K562 (cell line): ENCODE results near the gene UBALD2. TPM values are rescaled to one million over a fixed set of nuclear protein-coding genes. Genes with fewer than 3 reads are reported as not detected.

Experiments used
- AFF4 ChIP-seq: sonication (generic); formaldehyde crosslinking; IDR thresholded peaks from 2 replicates; pipeline ENCODE4 v1.8.0; 2023; ENCODE audit warnings: mild to moderate bottlenecking, missing genetic modification reagents
- EWSR1 ChIP-seq: fragments of 450-650 bp; IDR thresholded peaks from 2 replicates; pipeline ENCODE4 v1.6.1; 2018; ENCODE audit warnings: borderline replicate concordance, mild to moderate bottlenecking, low read depth, moderate library complexity; ENCODE audit not compliant: partially characterized antibody
- FIP1L1 ChIP-seq: fragments of 200-400 bp; formaldehyde crosslinking; IDR thresholded peaks from 2 replicates; pipeline ENCODE4 v1.6.1; 2018; ENCODE audit warnings: mild to moderate bottlenecking, low read depth, low read length; ENCODE audit not compliant: poor library complexity, severe bottlenecking
- HDAC2 ChIP-seq: fragments of 450-650 bp; IDR thresholded peaks from 2 replicates; pipeline ENCODE4 v1.6.1; 2016; ENCODE audit warnings: mild to moderate bottlenecking
- HLTF ChIP-seq: fragments of 450-650 bp; IDR thresholded peaks from 2 replicates; pipeline ENCODE4 v1.6.1; 2016
- HMBOX1 ChIP-seq: sonication (generic); IDR thresholded peaks from 2 replicates; pipeline ENCODE4 v1.6.1; 2016
- MEIS2 ChIP-seq: fragments of 450-650 bp; IDR thresholded peaks from 2 replicates; pipeline ENCODE4 v1.6.1; 2014; ENCODE audit warnings: mild to moderate bottlenecking; ENCODE audit not compliant: partially characterized antibody
- NCOA1 ChIP-seq: fragments of 450-650 bp; IDR thresholded peaks from 2 replicates; pipeline ENCODE4 v1.6.1; 2016; ENCODE audit warnings: low read depth
- POLR2B ChIP-seq: fragments of 450-650 bp; IDR thresholded peaks from 2 replicates; pipeline ENCODE4 v1.6.1; 2018; ENCODE audit warnings: low read depth; ENCODE audit not compliant: partially characterized antibody
- SOX6 ChIP-seq: fragments of 450-650 bp; IDR thresholded peaks from 2 replicates; pipeline ENCODE4 v1.6.1; 2014; ENCODE audit warnings: mild to moderate bottlenecking
- TFAP4 ChIP-seq: sonication (generic); formaldehyde crosslinking; IDR thresholded peaks from 2 replicates; pipeline ENCODE4 v1.8.0; 2022; ENCODE audit warnings: missing genetic modification reagents, mild to moderate bottlenecking, moderate library complexity, borderline replicate concordance
- TRIM24 ChIP-seq, 2 experiments: fragments of 450-650 bp; IDR thresholded peaks; 2 replicates each; pipeline ENCODE4 v1.6.1; 2016
- ZBTB12 ChIP-seq: fragments of 250-450 bp; sonication (Bioruptor Pico); IDR thresholded peaks from 2 replicates; pipeline ENCODE4 v1.4.0; 2020
- ZFP1 ChIP-seq: fragments of 450-650 bp; formaldehyde crosslinking; IDR thresholded peaks from 2 replicates; pipeline ENCODE4 v1.4.0; 2020; ENCODE audit warnings: mild to moderate bottlenecking, mixed read lengths
- ZNF586 ChIP-seq: fragments of 450-650 bp; formaldehyde crosslinking; conservative IDR thresholded peaks from 2 replicates; pipeline ENCODE4 v1.4.0; 2020; ENCODE audit warnings: mild to moderate bottlenecking, moderate library complexity
- polyA plus RNA-seq, 8 experiments: library from polyadenylated mRNA; depleted of rRNA in 4 of 8; stranded (reverse) in 5 of 8; unstranded in 3 of 8; fragments of >200 nt; fragmentation: Nextera tagmentation in 2 of 8; fragmentation: Illumina TruSeq in 1 of 8; extraction: Ambion mirVana in 2 of 8; extraction: Trizol in 1 of 8; gene quantifications; 2 replicates each; pipeline versions ENCODE4 v1.2.1 to v1.2.3, GENCODE V29; 2011 to 2014; ENCODE audit warnings: inconsistent platforms in 1 of 8, missing spikeins in 1 of 8
- total RNA-seq, 7 experiments: library from RNA; depleted of rRNA in 6 of 7; stranded (reverse); fragments of >200 nt in 6 of 7; fragmentation: Illumina TruSeq in 2 of 7; extraction: Trizol in 2 of 7; gene quantifications; 2 replicates each; pipeline versions ENCODE4 v1.2.1 to v1.2.3, GENCODE V29; 2011 to 2021; ENCODE audit warnings: low replicate concordance in 1 of 7

Gene UBALD2
- total and polyA plus RNA-seq, 9 of the 15 experiments (the other 6 are each of a cell fraction or from before 2014, with no cell fraction given) = 2.3 to 94.1 (median 25.3) TPM

GRCh38 chr17:76268015-76268749 is 3.0 kb downstream of the UBALD2 start (continued):
- TF ChIP-seq HMBOX1 = no peak
- TF ChIP-seq ZFP1 (CRISPR knock-in tag) = no peak
- peak; percentile 27 for TF ChIP-seq MEIS2
- no peak for TF ChIP-seq ZNF586
- TF ChIP-seq EWSR1 = no peak
- TF ChIP-seq TFAP4 = peak; percentile 60; the same call in 1 of the 2 replicates
- TF ChIP-seq AFF4 (CRISPR knock-in tag) = no peak
- TF ChIP-seq NCOA1 = no peak
- peak; percentile 46 for TF ChIP-seq POLR2B
- TF ChIP-seq FIP1L1 = no peak
- TF ChIP-seq HLTF = no peak
- TF ChIP-seq ZBTB12 (CRISPR knock-in tag) = no peak
- no peak; a peak in 1 of 4 replicates for TF ChIP-seq TRIM24 (IDR thresholded peaks at IDR 0.05)
- peak; percentile 79 for TF ChIP-seq SOX6
- TF ChIP-seq HDAC2 = no peak
